Effector CD8-positive, alpha-beta T cell (primary cell): ENCODE measurements around the gene CTNNA1.
"Not testable (repeated sequence)": the region's sequence is repeated elsewhere in the genome, so short reads cannot be mapped to it uniquely, and the experiment has no call there.

Experiments used
- DNase-seq: peaks from one replicate; lab custom pipeline; 2025; lab: John Stamatoyannopoulos, UW

CTNNA1 gene

DNA sequence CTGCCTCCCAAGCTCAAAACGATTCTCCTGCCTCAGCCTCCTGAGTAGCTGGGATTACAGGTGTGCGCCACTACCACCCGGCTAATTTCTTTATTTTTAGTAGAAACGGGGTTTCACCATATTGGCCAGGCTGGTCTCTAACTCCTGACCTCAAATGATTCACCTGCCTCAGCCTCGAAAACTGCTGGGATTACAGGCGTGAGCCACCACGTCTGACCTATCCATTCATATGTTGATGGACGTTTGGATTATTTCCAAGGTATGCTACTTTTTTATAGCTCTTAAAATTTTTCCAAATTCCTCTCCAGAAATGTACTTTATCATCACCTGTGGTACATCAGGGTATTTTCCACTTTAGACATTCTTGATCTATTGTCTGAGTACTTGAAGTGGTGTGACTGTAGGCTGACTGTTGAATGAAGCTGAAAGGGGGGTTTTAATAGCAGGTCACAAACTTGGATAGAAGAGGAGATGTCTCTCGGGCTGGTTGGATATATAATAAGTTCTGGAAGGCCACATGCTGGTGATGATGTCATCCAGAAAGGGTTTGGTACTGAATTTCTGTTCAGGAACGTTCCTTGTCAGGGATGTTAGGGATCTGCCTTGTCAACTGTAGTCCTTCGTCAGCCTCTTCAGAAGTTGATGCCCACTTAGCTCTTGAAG lies 7.4 kb downstream of the CTNNA1 start:
- DNase-seq, result no peak

DNA sequence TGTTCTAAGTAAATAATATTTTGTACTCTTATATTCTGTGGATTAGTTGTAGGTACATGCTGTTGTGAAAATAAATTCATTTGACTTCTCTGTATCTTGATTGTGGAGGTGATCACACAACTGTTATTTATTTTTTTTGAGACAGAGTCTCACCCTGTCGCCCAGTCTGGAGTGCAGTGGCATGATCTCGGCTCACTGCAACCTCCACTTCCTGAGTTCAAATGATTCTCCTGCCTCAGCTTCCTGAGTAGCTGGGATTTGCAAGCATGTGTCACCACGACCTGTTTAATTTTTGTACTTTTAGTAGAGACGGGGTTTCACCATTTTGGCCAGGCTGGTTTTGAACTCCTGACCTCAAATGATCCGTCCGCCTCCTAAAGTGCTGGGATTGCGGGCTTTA lies 7.9 kb downstream of the CTNNA1 start:
- not testable (repeated sequence) for DNase-seq

DNA sequence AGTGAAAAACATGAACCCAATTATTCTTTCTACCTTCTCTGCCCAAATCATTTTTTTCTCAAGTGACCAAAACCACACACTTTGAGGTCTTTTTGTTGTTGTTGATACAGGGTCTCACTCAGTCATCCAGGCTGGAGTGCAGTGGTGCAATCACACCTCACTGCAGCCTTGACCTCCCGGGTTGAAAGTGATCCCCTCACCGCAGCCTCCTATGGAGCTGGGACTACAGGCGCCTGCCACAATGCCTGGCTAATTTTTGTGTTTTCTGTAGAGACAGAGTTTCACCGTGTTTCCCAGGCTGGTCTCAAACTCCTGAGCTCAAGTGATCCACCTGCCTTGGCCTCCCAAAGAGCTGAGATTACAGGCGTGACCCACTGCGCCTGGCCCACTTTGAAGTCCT lies 8.4 kb downstream of the CTNNA1 start:
- not testable (repeated sequence) for DNase-seq

- no peak for DNase-seq
Measured at GRCh38 chr5:138762110-138762509, 8.9 kb downstream of the CTNNA1 start.

GRCh38 chr5:138763037-138763778 lies 10.0 kb downstream of the CTNNA1 start:
- DNase-seq, result no peak

- no peak for DNase-seq
Measured at GRCh38 chr5:138770291-138770690, 17.1 kb downstream of the CTNNA1 start.

DNA sequence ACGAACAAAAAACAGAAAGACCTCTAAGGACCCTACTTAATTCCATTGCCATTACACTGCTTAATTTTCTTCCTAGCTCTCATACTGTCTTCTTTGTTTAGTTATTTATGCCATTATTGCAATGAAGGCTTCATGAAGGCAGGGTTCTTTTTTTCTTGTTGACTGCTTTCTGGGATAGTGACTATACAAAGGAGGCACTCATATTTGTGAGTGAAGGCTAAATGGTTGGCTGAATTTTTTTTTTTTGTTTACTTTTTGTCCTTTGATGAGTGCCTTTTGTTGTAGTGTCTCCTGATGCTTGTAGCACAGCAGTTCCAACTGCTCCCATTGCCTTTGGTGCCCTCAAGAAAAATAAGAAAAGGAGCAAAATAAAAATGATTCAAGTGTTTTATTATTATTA lies 17.8 kb downstream of the CTNNA1 start:
- no peak for DNase-seq

DNA sequence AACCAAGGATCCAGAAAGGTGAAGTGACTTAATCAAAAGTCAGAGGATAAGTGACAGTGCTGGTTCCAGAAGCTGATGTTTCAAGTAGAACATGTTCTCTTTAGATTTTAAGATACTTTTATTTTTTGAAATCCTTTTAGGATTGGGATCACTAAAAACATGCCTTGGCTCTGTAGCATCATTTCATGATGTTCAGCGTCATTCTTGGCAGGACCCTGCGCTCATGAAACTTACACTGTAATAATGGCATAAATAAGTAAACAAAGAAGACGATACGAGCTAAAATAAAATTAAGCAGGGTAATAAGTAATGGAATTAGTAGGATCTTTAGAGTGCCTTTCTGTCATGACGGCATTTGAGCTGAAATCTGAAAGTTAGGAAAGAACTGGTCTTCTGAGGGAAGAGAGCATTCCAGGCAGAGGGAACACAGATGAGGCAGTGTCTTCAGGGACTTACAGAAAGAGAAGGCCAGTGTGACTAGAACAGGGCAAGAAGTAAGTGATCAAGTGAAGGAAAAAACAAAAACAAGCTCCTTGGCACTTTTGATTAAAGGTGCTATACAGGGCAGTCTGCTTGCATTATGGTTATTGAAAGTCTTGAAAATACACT lies 19.9 kb downstream of the CTNNA1 start:
- DNase-seq, result no peak

- not testable (repeated sequence) for DNase-seq
Measured at GRCh38 chr5:138773624-138774023, 20.4 kb downstream of the CTNNA1 start.

- no peak for DNase-seq
Measured at GRCh38 chr5:138775034-138775433, 21.8 kb downstream of the CTNNA1 start.

DNA sequence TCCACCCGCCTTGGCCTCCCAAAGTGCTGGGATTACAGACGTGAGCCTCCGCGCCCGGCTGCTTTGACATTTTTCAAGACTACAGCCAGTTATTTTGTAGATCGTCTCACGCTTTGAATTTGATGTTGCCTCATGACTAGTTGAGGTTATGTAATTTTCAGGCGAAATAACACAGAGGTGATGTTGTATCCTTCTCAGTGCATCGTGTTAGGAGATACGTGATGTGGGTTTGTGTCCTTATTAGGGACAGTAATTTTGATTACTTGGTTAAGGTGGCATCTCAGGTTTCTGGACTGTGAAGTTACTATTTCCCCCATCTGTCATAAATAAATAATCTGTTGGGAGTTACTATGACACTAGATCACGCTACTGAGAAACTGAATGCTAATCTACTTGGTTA lies 25.0 kb downstream of the CTNNA1 start:
- DNase-seq, result no peak

DNA sequence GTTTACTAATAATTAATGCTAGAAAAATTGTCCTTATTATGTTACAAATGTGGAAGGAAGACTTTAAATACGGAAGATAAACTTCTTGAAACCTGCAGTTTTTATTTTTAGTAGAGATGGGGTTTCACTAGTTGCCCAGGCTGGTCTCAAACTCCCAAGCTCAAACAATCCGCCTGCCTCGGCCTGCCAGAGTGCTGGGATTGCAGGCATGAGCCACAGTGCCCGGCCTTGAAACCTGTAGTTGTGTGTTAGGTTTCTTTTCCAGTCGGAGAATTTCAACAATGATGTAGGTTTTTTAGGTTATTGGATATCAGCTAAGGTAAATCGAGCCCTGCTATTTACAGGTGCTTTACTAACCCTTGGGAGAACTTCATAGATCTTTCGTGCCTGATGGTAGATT lies 30.8 kb downstream of the CTNNA1 start:
- DNase-seq, result no peak

- DNase-seq, result no peak
Measured at GRCh38 chr5:138784590-138784989, 31.4 kb downstream of the CTNNA1 start.

DNA sequence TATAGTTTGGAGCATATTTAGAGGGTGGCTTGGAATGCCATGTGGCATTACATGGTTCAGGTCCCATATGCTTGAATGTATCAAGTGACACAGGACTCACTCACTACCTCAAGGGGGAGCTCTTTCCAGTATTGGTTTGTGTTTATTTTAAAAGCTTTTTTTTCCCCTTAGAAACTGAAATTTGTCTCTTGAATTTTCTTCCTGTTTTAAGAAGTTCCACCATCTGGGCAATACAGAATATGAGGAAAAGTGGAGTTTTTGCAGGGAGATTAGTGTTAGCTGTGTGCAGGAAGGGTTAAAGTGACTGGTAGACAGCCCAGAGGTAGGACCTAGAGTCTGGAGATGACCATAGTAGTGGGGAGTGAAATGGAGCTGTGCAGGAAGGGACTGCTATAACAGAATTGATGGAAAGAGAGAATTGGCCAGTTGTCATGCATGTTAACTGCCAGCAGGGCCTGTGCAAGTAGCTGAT lies 36.6 kb downstream of the CTNNA1 start:
- no peak for DNase-seq

- no peak for DNase-seq
Measured at GRCh38 chr5:138790684-138791083, 37.5 kb downstream of the CTNNA1 start.

DNA sequence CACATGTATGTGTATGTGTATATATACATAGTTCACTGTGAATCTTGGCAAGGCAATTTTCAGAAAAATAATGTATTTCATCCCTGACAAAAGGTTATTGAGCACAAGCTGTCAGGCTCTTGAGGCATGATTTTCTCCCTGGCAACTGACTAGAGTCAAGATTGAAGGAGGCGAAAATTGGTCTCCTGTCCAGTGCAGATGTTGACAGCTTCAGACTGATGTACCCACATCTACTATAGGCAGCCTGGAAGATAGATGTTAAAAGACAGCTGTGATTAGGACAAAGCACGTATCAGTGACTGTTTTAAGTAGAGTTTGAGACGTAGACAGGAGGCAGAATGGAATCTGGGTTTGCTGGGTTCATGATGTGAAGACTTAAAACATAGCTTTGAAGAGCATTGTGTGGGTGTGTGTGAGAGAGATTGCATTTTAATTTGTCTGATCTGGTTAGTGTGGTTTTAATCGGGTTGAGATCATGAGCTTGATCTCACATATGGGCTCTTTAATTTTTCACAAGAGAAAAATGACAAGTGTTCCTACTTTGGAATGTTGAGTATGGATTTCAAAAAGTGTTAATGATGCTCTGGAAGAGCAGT lies 39.1 kb downstream of the CTNNA1 start:
- DNase-seq, result no peak

- DNase-seq, result no peak
Measured at GRCh38 chr5:138793575-138793974, 40.4 kb downstream of the CTNNA1 start.

DNA sequence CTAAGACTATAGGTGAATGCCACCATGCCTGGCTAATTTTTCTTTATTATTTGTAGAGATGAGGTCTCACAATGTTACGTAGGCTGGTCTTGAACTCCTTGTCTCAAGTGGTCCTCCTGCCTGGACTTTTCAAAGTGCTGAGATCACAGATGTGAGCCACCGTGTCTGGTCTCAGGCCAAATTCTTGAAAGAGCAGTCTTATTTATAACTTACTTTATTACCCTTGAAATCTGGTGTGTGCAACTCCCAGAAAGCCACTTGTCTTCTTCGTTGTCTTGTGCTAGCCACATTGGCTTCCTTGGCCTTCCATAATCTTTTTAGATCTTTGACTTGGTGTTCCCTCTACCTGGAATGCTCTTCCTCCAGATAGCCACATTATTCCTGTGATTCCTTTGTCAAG lies 50.1 kb downstream of the CTNNA1 start:
- DNase-seq, result no peak

GRCh38 chr5:138803935-138804334 lies 50.7 kb downstream of the CTNNA1 start:
- DNase-seq, result no peak

GRCh38 chr5:138805096-138805495 lies 51.9 kb downstream of the CTNNA1 start:
- DNase-seq, result no peak

- no peak for DNase-seq
Measured at GRCh38 chr5:138807182-138807581, 54.0 kb downstream of the CTNNA1 start.

GRCh38 chr5:138809391-138809790 lies 56.2 kb downstream of the CTNNA1 start:
- DNase-seq, result no peak

DNA sequence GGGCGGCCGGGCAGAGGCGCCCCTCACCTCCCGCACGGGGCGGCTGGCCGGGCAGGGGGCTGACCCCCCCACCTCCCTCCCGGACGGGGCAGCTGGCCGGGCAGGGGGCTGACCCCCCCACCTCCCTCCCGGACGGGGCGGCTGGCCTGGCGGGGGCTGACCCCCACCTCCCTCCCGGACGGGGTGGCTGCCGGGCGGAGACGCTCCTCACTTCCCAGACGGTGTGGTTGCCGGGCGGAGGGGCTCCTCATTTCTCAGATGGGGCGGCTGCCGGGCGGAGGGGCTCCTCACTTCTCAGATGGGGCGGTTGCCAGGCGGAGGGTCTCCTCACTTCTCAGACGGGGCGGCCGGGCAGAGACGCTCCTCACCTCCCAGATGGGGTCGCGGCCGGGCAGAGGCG lies 57.6 kb downstream of the CTNNA1 start:
- DNase-seq, result not testable (repeated sequence)
